ENCODE data around the gene CTNNBIP1. TPM values are rescaled to one million over a fixed set of nuclear protein-coding genes. Genes with fewer than 3 reads are reported as not detected.

The CTNNBIP1 gene
- polyA plus RNA-seq, 1 of the 3 experiments (the other 2 are of a cell fraction), result 57.6 TPM

DNA sequence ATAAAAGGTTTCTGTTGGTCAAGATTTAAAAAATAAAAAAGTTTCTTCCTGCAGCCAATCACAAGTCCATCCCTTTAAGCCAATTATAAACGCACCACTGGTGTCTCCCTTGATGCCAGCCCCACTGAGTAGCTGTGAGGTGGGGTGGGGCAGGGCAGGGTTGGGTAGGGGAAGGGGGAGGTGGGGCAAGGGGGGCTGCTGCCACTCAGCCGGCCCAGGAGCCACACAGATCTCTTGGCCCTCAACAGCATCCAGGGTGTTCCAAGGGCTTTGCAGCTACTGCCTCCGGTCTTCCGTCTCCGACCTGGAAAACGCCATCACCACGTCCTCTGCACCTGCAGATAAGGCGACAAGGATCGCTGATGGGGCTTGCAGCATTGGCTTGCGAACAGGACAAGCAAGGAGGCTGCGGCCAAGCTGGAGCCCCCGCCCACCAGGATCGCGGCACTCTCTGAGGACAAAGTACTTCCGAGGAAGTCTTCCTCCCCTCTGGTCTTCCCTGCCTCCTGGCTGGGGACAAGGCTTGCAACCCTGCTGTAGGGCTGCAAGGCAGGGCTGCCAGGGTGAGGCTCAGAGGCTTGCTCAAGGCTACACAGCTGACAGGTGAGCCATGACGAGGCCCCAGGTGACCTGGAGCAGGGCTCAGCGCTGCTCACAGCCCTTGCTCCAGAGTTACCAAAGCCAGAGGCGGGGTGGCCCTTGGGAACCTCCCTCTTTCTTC lies 59.5 kb downstream of the CTNNBIP1 start:
- Histone ChIP-seq H3K9me2 (no peaks in the 10 kb centered on the region), H3K4me2 (no peak overlapping the region), H2AFZ (ENCODE audit: low read depth) (no peak overlapping the region), H3K27me3 (ENCODE audit: insufficient read depth) (no peaks in the 10 kb centered on the region), H3K27ac (ENCODE audit: low read depth in 2 of 2, low read length in 1 of 2) (no peak overlapping the region), H3K36me3 (replicated peaks in 1 of 2; ENCODE audit: control insufficient read depth in 1 of 2, insufficient read depth in 2 of 2, low read length in 1 of 2) (peaks cover 2 to 18% of the 10 kb centered on the region in 2 experiments), H4K20me1 (ENCODE audit: insufficient read depth) (no peaks in the 10 kb centered on the region), H3K4me1 (ENCODE audit: control insufficient read depth in 1 of 2, insufficient read depth in 2 of 2, low read depth in 1 of 2, low read length in 1 of 2) (peaks cover 0 to 11% of the 10 kb centered on the region in 2 experiments; a peak in 1 of 4 replicates), H3K4me3 (ENCODE audit: low read depth in 2 of 2, low read length in 1 of 2) (no peak overlapping the region), H3F3A (replicated peaks; ENCODE audit: insufficient read depth) (no peaks in the 10 kb centered on the region), H3K79me2 (ENCODE audit: insufficient read depth) (no peaks in the 10 kb centered on the region), H3K9ac (no peak overlapping the region), H3K9me3 (no peaks in the 10 kb centered on the region)
- ChIA-PET CTCF (interaction anchor here (0.9 to 1.3 kb wide), 4 partner anchors 66 to 129 kb away, joined by 3 to 4 read pairs (median 3); no protein-coding TSS in a partner anchor), POLR2A (no interaction called here)
- WGBS (ENCODE audit: low lambda C conversion rate), result 91% methylated on average over 9 of the region's 18 CpGs
- TF ChIP-seq RAD21 (IDR thresholded peaks at IDR 0.05; ENCODE audit: low read length) (no peak), MXI1 (IDR thresholded peaks at IDR 0.05; ENCODE audit: low read depth, low read length) (no peak), RXRA (IDR thresholded peaks at IDR 0.05; ENCODE audit: borderline replicate concordance, low read depth) (no peak), NFIC (IDR thresholded peaks at IDR 0.05; ENCODE audit: borderline replicate concordance) (no peak), EZH2phosphoT487 (IDR thresholded peaks at IDR 0.05; ENCODE audit: borderline replicate concordance, low read depth) (no peak), GABPA (IDR thresholded peaks at IDR 0.05; ENCODE audit: low read depth) (no peak), TEAD4 (IDR thresholded peaks at IDR 0.05; ENCODE audit: borderline replicate concordance, insufficient read depth) (no peak), FOXM1 (IDR thresholded peaks at IDR 0.05; ENCODE audit: low read depth) (no peak), FOSL2 (IDR thresholded peaks at IDR 0.05; ENCODE audit: borderline replicate concordance, low read depth) (no peak), TAF1 (IDR thresholded peaks at IDR 0.05; ENCODE audit: borderline replicate concordance, low read depth, low read length) (no peak), SIN3A (IDR thresholded peaks at IDR 0.05; ENCODE audit: borderline replicate concordance, low read depth, low read length) (no peak), ELF1 (IDR thresholded peaks at IDR 0.05) (no peak), NRF1 (IDR thresholded peaks at IDR 0.05; ENCODE audit: low read depth, low read length) (no peak)
- TF ChIP-seq, protein P1, sequence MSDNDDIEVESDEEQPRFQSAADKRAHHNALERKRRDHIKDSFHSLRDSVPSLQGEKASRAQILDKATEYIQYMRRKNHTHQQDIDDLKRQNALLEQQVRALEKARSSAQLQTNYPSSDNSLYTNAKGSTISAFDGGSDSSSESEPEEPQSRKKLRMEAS (IDR thresholded peaks at IDR 0.05; ENCODE audit: low read depth), result no peak
- TF ChIP-seq, protein P2, sequence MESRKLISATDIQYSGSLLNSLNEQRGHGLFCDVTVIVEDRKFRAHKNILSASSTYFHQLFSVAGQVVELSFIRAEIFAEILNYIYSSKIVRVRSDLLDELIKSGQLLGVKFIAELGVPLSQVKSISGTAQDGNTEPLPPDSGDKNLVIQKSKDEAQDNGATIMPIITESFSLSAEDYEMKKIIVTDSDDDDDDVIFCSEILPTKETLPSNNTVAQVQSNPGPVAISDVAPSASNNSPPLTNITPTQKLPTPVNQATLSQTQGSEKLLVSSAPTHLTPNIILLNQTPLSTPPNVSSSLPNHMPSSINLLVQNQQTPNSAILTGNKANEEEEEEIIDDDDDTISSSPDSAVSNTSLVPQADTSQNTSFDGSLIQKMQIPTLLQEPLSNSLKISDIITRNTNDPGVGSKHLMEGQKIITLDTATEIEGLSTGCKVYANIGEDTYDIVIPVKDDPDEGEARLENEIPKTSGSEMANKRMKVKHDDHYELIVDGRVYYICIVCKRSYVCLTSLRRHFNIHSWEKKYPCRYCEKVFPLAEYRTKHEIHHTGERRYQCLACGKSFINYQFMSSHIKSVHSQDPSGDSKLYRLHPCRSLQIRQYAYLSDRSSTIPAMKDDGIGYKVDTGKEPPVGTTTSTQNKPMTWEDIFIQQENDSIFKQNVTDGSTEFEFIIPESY (IDR thresholded peaks at IDR 0.05; ENCODE audit: borderline replicate concordance, low read depth), result no peak
- TF ChIP-seq, protein P3, sequence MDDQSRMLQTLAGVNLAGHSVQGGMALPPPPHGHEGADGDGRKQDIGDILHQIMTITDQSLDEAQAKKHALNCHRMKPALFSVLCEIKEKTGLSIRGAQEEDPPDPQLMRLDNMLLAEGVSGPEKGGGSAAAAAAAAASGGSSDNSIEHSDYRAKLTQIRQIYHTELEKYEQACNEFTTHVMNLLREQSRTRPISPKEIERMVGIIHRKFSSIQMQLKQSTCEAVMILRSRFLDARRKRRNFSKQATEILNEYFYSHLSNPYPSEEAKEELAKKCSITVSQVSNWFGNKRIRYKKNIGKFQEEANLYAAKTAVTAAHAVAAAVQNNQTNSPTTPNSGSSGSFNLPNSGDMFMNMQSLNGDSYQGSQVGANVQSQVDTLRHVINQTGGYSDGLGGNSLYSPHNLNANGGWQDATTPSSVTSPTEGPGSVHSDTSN (IDR thresholded peaks at IDR 0.05), result no peak
- TF ChIP-seq, protein P4, sequence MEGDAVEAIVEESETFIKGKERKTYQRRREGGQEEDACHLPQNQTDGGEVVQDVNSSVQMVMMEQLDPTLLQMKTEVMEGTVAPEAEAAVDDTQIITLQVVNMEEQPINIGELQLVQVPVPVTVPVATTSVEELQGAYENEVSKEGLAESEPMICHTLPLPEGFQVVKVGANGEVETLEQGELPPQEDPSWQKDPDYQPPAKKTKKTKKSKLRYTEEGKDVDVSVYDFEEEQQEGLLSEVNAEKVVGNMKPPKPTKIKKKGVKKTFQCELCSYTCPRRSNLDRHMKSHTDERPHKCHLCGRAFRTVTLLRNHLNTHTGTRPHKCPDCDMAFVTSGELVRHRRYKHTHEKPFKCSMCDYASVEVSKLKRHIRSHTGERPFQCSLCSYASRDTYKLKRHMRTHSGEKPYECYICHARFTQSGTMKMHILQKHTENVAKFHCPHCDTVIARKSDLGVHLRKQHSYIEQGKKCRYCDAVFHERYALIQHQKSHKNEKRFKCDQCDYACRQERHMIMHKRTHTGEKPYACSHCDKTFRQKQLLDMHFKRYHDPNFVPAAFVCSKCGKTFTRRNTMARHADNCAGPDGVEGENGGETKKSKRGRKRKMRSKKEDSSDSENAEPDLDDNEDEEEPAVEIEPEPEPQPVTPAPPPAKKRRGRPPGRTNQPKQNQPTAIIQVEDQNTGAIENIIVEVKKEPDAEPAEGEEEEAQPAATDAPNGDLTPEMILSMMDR (IDR thresholded peaks at IDR 0.05), result no peak
- no peak for DNase-seq

Data from SK-N-SH (cell line).